OCI-LY1 (cell line): Measurements from ENCODE around the gene PSPH.

ENCODE experiments used
- CTCF ChIP-seq: fragments of 200-600 bp; sonication (generic), shearing (Covaris generic); IDR thresholded peaks from 2 replicates; pipeline ENCODE4 v1.5.1; 2017; ENCODE audit warnings: mild to moderate bottlenecking, antibody characterized with exemption, low read length, moderate library complexity, mixed read lengths
- EZH2 ChIP-seq: fragments of 200-600 bp; sonication (generic), shearing (Covaris generic); IDR thresholded peaks from 2 replicates; pipeline ENCODE4 v1.8.0; 2017; ENCODE audit warnings: borderline replicate concordance, mixed run types, mild to moderate bottlenecking, antibody characterized with exemption, low read length, moderate library complexity, mixed read lengths

- TF ChIP-seq CTCF (no peak), EZH2 (no peak)
These were observed 54.3 kb downstream of the PSPH start for GRCh38 chr7:55996856-55997500.
